Raji (cell line): ENCODE data around the gene PDE7B.

Experiments used
- POLR2A ChIP-seq: IDR thresholded peaks from 2 replicates; pipeline ENCODE4 v1.6.1; 2011; ENCODE audit warnings: low read depth, low read length, control low read depth; ENCODE audit not compliant: insufficient read depth

The PDE7B gene

DNA sequence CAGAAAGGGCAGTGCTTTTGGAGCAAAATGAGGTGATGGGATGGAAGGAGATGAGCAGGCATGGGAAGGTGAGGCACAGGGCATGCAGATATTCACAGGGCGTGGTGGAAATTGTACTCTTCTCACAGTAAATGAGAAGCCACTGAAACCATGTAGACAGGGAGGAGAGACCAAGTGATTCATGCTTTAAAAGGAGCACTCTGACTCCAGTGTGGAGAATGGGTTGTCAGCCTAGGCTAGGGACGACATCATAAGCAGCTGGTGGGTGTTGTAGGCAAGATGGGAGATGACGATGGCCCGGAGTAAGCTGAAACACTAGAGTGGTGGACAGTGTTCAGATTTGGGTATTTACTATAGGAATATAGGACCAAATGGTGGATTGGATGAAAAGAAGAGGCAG, 18.4 kb downstream of the PDE7B start:
- no peak for TF ChIP-seq POLR2A

DNA sequence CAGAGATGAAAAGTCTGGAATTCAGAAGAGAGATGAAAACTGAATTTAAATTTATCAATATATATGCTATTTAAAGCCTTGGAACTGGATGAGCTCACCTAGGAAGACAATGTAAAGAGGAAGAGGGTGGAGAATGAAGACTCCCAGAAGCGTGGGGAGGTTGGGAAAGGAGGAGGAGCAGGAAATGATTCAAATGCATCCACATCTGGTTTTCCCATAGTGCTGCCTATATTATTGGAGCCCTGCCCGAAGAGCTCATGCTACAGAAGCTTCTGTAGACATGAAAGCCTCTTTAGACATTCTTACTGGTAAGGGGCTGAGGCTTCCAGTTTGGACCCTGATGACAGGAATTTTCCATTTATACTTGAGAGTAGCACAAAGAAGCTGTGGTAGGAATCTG, 19.2 kb downstream of the PDE7B start:
- no peak for TF ChIP-seq POLR2A

DNA sequence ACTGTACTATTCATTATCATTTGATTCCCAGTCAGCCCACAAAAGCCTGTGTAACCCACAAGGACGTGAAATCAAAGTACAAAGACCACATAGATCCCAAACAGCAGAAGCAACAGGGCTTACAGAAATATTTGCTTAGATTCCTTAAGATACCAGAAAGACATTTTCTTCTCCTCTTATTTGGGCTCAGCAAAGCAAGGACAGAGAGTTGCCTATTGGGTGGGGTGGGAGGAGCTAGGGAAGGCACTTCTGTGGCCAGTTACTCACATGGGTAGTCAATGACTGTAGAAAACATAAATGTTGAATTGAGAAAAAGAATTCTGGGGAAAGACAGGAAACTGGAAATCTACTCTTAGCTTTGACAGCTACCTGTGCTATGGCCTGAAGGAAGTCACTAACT, 19.8 kb downstream of the PDE7B start:
- TF ChIP-seq POLR2A, result no peak

DNA sequence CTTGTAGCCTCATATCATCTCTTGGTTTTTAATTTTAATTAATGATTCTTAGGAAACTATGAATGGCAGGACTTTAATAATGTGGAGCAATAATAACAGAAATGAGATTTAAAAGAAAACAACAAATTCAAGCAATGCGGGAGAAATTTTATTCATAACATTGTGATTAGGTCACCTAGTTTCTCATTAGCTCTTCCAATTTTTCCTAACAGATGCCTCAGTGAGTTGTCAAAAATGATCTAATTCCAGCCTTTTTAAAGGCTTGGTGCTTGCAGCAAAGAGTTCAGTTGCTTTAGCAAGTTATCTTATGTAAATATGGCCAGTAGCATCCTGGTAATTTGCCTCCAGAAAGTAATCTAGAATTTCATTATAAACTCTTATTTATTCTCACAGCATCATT, 20.4 kb downstream of the PDE7B start:
- TF ChIP-seq POLR2A, result no peak

DNA sequence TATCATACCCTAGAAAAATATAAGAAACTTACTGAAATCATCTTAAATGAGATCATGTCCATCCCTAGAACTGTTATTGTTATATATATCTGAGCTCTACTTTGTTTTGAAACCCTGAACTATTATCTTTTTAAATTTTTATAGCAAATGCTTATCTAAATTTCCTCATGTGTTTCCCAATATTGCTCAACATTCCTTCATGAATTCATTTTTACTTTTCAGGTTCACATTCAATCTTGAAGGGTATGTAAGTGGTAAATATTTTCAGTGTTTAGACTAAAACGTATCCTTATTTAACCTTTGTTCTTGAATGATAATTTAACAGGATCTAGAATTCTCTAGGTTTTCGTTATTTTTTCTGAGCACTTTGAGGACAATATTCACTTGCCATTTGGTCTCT, 23.9 kb downstream of the PDE7B start:
- no peak for TF ChIP-seq POLR2A

DNA sequence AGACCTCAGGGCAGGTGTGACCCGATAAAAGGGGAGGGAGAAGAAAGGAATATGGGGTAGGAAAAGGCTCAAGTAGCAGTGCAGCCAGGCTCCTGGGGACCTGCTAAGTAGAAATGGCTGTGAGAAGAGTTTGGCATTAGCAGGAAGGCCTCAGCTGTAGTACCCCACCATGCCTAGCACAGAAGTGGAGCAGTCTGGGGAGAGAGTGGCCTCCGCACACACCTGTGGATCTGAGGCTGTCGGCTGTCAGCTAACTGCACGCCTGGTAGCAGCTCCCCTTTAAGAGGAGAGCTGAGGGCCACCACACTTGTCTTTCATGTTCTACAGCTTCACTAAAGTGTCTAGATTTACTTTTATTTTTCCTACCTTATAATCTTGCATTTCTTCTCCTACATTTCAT, 24.6 kb downstream of the PDE7B start:
- TF ChIP-seq POLR2A, result no peak

DNA sequence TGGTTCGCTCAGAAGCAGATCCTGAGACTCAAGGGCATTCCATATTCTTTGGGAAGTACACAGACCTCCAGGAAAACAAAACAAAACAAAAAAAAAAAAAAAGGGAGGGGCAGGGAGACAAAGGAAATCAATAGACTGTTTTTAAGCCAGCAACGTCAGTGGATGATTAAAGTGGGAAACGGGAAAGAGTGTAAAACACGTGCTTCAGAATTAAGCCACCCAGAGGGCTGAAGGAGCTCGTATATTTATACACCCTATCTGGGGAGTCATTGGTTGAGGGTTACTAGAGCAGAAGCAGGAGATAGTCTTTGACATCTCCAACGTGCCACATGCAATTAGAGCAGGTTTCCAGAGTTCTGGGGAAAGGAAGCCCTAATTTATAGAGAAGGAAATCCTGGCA, 26.2 kb downstream of the PDE7B start:
- TF ChIP-seq POLR2A, result no peak

DNA sequence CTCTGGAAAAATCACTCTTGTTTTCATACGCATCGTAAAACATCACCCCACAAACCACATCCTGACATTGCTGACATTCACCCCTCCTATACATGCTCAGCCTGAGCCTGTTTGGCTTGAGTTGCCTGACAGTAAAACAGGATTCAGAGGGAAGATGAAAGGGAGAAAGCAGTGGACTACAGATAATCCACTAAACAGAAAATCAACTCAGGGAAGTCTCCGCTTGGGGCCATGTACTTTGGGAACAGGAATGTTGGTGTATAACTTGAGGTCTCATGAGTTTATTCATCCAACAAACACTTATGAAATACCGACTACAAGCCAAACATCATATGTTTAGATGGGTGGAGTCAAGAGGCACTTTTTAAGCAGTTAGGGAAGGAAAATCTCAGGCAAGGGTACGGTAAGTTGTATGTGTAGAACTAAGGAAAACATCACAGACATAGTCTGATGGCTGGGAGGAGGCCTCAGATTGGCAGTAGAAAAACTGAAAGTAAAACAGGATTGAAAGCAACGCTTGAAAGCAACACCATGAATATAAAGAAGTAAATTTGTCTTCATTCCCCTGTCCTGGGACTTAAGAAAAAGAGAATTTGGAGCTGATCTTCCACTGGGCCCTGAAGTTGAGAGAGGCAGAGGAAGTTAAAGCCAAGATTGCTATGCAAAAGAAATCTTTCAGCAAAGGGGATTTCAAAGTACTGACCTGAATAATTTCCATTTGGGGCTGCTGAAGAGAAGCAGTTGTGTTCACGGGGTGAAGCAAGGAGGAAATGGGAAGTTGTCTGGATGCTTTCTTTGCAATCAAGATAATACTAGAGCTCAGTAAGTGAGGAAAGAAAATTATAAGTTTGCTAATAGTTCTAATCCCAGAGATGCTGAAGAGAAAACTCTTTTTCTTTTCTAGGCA, 28.8 kb downstream of the PDE7B start:
- no peak for TF ChIP-seq POLR2A

DNA sequence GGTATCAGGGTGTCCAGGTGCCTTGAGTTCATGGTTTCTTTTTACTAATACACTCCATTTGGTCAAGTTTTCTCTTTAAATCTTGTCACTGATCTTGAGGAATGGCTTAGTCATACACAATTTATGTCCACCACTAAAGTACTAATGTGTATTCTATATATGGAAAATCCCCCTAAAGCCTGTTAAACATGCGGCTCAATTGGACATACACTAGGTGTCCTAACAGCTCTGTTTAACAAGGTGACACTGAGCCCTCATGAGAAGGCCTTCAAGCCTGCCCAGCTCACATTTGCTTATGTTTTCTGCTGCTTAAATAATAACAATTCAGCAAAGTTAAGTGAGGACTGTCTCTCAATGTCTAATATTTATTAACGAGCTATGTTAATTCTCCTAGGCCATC, 31.5 kb downstream of the PDE7B start:
- no peak for TF ChIP-seq POLR2A

DNA sequence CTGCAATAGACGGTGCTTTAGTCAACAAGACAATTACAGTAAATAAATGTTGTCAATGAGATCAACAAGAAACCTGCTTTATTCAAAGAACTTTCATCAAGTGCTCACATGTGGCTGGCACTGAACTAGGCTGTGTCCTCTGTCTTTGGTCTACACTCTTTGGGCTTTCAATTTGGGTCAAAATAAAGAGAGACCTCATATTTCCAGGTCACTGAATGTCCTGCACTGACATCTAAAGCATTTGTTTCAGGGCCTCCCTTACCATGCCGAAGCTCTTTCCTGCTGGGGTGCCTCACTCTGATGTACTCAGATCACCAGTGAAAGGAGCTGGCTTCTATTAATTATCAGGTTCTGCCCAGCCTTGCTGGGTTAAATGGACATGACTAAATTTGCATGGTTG, 32.0 kb downstream of the PDE7B start:
- TF ChIP-seq POLR2A, result no peak

DNA sequence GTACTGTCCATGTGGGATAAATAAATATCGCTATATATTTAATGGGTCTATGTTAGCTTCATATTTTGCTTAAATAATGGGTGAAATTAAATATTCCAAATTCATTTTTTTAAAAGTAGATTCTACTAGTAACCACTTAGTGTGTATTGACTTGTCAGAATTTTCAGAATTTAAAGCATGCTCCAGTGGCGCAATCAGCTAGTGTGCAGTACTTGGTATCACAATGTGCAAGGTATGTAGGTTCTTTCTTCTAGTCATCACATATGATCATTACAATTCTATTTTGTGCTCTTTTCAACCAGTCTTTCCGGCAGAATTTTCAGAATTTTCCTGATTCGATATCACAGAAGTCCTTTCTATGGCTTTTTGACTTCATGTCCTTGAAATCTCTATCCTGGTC, 32.6 kb downstream of the PDE7B start:
- TF ChIP-seq POLR2A, result no peak

DNA sequence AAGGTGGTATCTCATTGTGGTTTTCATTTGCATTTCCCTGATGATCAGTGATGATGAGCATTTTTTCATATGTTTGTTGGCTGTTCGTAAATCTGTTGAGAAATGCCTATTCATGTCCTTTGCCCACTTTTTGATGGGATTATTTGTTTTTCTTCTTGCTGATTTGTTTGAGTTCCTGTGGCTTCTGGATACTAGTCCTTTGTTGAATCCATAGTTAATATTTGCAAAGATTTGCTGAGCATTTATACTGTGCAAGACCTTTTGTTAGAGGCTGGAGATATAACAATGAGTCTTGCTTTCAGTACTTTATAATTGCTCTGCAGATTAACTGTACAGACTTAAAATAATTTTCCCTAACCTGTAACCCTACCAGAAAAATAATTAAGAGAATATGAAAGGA, 35.6 kb downstream of the PDE7B start:
- TF ChIP-seq POLR2A, result no peak

DNA sequence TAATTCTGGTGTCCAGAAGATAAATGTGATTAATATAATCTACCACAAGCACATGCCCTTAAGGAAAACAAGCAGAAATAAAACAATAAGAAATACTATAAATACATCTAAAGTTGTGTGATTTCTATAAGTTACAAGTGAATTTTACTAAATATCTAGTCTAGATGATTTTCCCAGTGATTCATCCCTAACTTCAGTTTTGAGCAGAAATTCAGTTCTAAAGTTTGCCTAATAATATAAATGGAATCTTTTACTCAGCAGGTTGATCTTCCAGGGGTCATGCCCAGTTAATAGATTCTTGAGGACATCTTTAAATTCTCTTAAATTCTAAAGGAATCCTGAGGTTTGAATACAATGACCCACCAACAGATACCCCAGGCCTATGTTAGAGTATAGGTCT, 37.3 kb downstream of the PDE7B start:
- no peak for TF ChIP-seq POLR2A

DNA sequence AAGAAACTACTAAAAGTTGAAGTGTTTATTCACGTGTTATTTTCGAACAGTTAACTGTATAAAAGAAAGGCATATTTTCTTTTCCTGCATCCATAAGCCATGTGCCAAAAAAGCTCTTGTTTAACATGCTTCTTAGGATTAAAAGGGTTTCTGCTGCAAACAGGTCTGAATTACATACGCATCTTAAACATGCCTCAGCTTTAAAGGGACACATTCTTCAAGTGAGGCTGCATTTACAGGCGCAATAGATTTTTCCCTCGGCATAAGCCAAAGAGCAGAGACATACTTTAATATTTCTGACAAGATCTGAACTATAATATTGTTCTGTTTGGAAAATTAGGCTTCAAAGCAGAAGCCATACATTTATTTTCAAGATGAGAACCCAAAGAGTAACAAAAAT, 39.4 kb downstream of the PDE7B start:
- no peak for TF ChIP-seq POLR2A

DNA sequence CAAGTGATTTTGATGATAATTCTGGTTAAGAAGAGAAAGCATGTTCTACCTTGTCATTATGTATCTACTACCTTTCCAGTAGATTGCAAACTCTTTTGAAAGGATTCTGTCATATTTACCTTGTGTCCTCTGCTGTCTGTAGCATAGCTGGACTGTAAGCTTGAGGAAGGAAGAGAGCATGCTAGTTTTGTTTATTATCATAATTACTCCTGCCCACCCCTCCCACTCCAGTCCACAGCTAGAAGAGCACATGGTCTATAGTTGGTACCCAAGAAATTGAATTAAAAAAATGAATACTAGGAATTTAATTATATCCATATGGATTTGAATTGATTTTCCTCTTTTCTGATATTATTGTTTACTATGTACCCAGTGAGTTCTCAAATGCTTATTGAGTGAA, 40.2 kb downstream of the PDE7B start:
- TF ChIP-seq POLR2A, result no peak

DNA sequence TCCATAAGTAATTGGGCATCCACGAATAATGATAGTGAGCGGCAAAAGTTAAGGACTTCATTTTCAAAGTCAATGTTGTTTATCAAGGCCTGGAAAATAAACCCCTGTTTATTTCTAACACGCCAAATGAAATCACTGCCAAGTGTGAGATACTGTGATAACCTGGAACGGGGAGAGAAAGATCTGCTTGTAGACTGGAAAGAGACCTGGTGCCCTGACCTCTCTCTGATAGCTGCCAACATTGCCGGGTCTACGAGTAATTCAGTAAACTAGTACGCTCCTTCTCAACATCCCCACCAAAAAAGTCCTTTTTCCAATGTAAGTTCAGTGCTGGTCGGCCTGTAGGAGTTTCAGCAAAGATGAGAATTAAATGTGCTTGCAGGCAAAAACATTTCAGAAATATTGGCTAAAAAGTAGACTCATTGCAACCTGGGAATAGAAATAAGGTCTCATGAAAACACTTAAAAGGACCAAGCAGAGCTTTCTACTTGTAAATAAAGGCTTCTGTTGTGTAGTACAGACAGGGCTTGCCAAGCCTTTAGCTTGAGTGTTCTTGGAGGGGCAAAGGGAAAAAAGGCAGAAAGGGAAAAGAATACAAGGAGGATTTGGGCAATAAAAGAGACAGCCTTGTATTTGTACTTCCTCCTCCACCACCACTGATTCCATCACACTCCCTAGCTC, 43.9 kb downstream of the PDE7B start:
- no peak for TF ChIP-seq POLR2A
